B cell (primary cell): ENCODE results near the gene GPR18. TPM values are rescaled to one million over a fixed set of nuclear protein-coding genes. Genes with fewer than 3 reads are reported as not detected.

ENCODE experiments used
- ATAC-seq: fragments of 200-7000 bp; cut with Tn5 transposase; one replicate; pipeline ENCODE4 v1.10.0; 2021; ENCODE audit warnings: low read depth, mild to moderate bottlenecking, moderate number of reproducible peaks, moderate library complexity
- CTCF ChIA-PET: fragments of 350-600 bp; sonication (Branson Sonifier 250); formaldehyde crosslinking; loops from one replicate; lab custom pipeline; 2021; ENCODE audit warnings: antibody characterized with exemption, inconsistent platforms; lab: Charles Lee
- POLR2A ChIA-PET: fragments of 350-600 bp; sonication (Branson Sonifier 250); formaldehyde crosslinking; loops from one replicate; lab custom pipeline; 2021; ENCODE audit warnings: antibody characterized with exemption; lab: Charles Lee
- DNase-seq: peaks from one replicate; pipeline ENCODE4 v3.0.0; 2013
- H2AFZ ChIP-seq: 2 replicates; pipeline ENCODE4 v1.6.1; 2012; ENCODE audit warnings: mild to moderate bottlenecking, low read depth, low read length; ENCODE audit not compliant: insufficient read depth, poor library complexity, severe bottlenecking
- H3K27ac ChIP-seq, 2 donors: 1 replicate in 1 of 2; 2 replicates in 1 of 2; pipeline ENCODE4 v1.5.1; 2012 to 2013; ENCODE audit warnings: low read length in 2 of 2, mild to moderate bottlenecking in 2 of 2, moderate library complexity in 1 of 2
- H3K27me3 ChIP-seq, 4 experiments: fragments of 200-600 bp in 1 of 4; sonication (generic) in 1 of 4; replicated peaks in 1 of 4; 1 replicate in 2 of 4; 2 replicates in 2 of 4; pipeline versions ENCODE4 v1.6.1 to v1.7.0; 2013 to 2016; ENCODE audit warnings: low read length in 3 of 4, mild to moderate bottlenecking in 2 of 4, mixed read lengths in 1 of 4, moderate library complexity in 1 of 4; ENCODE audit not compliant: insufficient read depth in 4 of 4, control insufficient read depth in 3 of 4; ENCODE audit errors: control extremely low read depth in 1 of 4
- H3K36me3 ChIP-seq, 2 experiments: replicated peaks in 1 of 2; 1 replicate in 1 of 2; 2 replicates in 1 of 2; pipeline versions ENCODE4 v1.6.1 to v1.7.1; 2013; ENCODE audit warnings: low read length in 1 of 2; ENCODE audit not compliant: insufficient read depth in 2 of 2, control insufficient read depth in 1 of 2; ENCODE audit errors: control extremely low read depth in 1 of 2, extremely low read depth in 1 of 2
- H3K4me1 ChIP-seq, 2 donors: fragments of 200-600 bp in 1 of 2; sonication (generic) in 1 of 2; 1 replicate in 1 of 2; 2 replicates in 1 of 2; pipeline versions ENCODE4 v1.5.1 to v1.6.1; 2013 to 2017; ENCODE audit warnings: low read length in 2 of 2; ENCODE audit not compliant: control insufficient read depth in 2 of 2, insufficient read depth in 2 of 2
- H3K4me2 ChIP-seq: replicated peaks from 2 replicates; pipeline ENCODE3; 2012; ENCODE audit warnings: mild to moderate bottlenecking, low read depth, low read length; ENCODE audit not compliant: poor library complexity, severe bottlenecking
- H3K4me3 ChIP-seq, 5 experiments: fragments of 200-600 bp in 1 of 5; sonication (generic) in 1 of 5; 1 replicate in 3 of 5; 2 replicates in 2 of 5; pipeline versions ENCODE4 v1.5.1 to v1.7.0; 2011 to 2016; ENCODE audit warnings: low read length in 4 of 5, mild to moderate bottlenecking in 4 of 5, low read depth in 2 of 5, control low read depth in 1 of 5, moderate library complexity in 1 of 5; ENCODE audit not compliant: insufficient read depth in 1 of 5; ENCODE audit errors: control extremely low read depth in 1 of 5, extremely low read depth in 1 of 5
- H3K79me2 ChIP-seq: fragments of 200-600 bp; sonication (generic); one replicate; pipeline ENCODE4 v1.6.0; 2016; ENCODE audit warnings: low read length; ENCODE audit not compliant: control insufficient read depth, insufficient read depth
- H3K9ac ChIP-seq: fragments of 200-600 bp; sonication (generic); 2 replicates; pipeline ENCODE4 v1.6.1; 2017; ENCODE audit warnings: mild to moderate bottlenecking, low read length, moderate library complexity
- H3K9me3 ChIP-seq, 3 donors: one replicate each; pipeline versions ENCODE4 v1.6.1 to v1.7.1; 2013; ENCODE audit warnings: low read length in 2 of 3; ENCODE audit not compliant: control insufficient read depth in 2 of 3, insufficient read depth in 1 of 3; ENCODE audit errors: control extremely low read depth in 1 of 3
- H4K20me1 ChIP-seq: 2 replicates; pipeline ENCODE4 v1.6.0; 2012; ENCODE audit warnings: mild to moderate bottlenecking, low read length; ENCODE audit not compliant: insufficient read depth, control insufficient read depth, poor library complexity, severe bottlenecking
- H3K27ac Mint-ChIP-seq: one replicate; pipeline ENCODE4 v1.8.0; 2021; ENCODE audit warnings: mixed read lengths
- H3K27me3 Mint-ChIP-seq: one replicate; pipeline ENCODE4 v1.8.0; 2021; ENCODE audit warnings: mixed read lengths
- H3K4me1 Mint-ChIP-seq: one replicate; pipeline ENCODE4 v1.8.0; 2021; ENCODE audit warnings: mixed read lengths
- H3K4me3 Mint-ChIP-seq: one replicate; pipeline ENCODE4 v1.8.0; 2021; ENCODE audit warnings: mixed read lengths
- H3K9me3 Mint-ChIP-seq: one replicate; pipeline ENCODE4 v1.8.0; 2022; ENCODE audit warnings: mixed read lengths; ENCODE audit not compliant: insufficient read depth
- EZH2 ChIP-seq: IDR thresholded peaks from 2 replicates; pipeline ENCODE4 v1.6.1; 2012; ENCODE audit warnings: borderline replicate concordance, low read depth, mild to moderate bottlenecking, moderate library complexity, low read length; ENCODE audit not compliant: insufficient read depth, poor library complexity, severe bottlenecking
- WGBS: methylation state at CpG from one replicate; pipeline ENCODE4 v1.1.5; 2013; ENCODE audit warnings: missing lambda C conversion rate; ENCODE audit not compliant: insufficient coverage; 5-methylcytosine and 5-hydroxymethylcytosine counted together
- intact Hi-C: fragments of 100-400 bp; cut with micrococcal nuclease; formaldehyde crosslinking; loops from one replicate; pipeline ENCODE4 v1.10.0; 2022
- polyA plus RNA-seq: library from polyadenylated mRNA; depleted of rRNA; stranded (reverse); fragments of >200 nt; gene quantifications from 2 replicates; pipeline ENCODE4 v1.2.3, GENCODE V29; 2012
- total RNA-seq, 2 donors: library from RNA; stranded (reverse); fragments of 120-200 nt in 1 of 2; gene quantifications; 1 replicate in 1 of 2; 2 replicates in 1 of 2; pipeline versions ENCODE4 v1.2.3 to v1.2.4, GENCODE V29; 2013 to 2022
- TF ChIP-seq, protein P1 (sequence below): fragments of 200-600 bp; IDR thresholded peaks from one replicate; pipeline ENCODE4 v1.8.0; 2022; ENCODE audit warnings: antibody characterized with exemption, mild to moderate bottlenecking

The GPR18 gene
- total and polyA plus RNA-seq, 2 donors (not counting 1 experiment from before 2014, with no cell fraction given) = 19.1 to 54.8 TPM

DNA sequence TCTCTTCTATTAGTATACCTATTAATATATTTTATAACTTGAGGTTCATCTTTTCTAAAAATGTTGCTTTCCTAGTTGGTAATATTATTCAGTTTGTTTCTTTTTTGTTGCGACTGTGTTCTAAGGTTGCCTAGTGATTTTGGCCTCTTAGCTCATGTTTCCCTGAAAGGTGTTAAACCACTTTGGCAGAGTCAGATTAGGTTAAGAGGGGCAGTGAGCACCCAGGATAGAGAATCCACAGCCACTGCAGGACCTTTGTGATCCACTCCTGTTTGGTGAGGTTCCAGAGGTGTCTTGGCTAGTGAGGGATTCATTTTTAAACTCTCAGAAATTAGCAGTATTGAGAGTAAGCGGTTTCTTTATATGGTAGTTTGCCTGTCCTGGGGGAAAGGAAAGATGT, 14.9 kb upstream of the GPR18 start:
- POLR2A ChIA-PET = no interaction called here
- peak overlapping the region; percentile 66 for H3K27ac Mint-ChIP-seq

DNA sequence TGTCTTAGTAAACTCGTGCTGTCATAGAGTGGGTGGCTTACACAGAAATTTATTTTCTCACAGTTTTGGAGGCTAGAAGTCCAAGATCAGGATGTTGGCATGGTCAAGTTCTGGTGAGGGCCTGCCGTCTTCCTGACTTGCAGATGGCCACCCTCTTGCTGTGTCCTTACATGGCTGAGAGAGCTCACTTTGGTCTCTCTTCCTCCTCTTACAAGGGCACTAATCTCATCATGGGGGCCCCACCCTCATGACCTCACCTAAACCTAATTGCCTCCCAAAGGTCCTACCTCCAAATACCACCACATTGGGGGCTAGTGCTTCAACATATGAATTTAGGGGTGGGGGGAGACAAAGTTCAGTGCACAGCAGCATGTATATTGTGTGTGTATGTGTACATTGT, 14.3 kb upstream of the GPR18 start:
- H3K4me2 ChIP-seq = no peak overlapping the region

More for the DNA sequence above, 14.9 kb upstream of the GPR18 start:
- 100% methylated on average over 2 of the region's 2 CpGs for WGBS
- H3K27me3 Mint-ChIP-seq = no peaks in the 10 kb centered on the region
- Histone ChIP-seq H3K4me1 (peaks cover 59 to 72% of the 10 kb centered on the region in 2 donors), H3K9me3 (peaks cover 0 to 13% (median 5%) of the 10 kb centered on the region in 3 donors), H3K36me3 (peaks cover 0 to 29% of the 10 kb centered on the region in 2 experiments), H3K27me3 (no peaks in the 10 kb centered on the region), H4K20me1 (no peaks in the 10 kb centered on the region), H3K9ac (no peak overlapping the region), H3K4me2 (no peak overlapping the region), H3K79me2 (peaks cover 79% of the 10 kb centered on the region), H3K27ac (peak overlapping the region in 1 of 2 donors; percentile 73), H2AFZ (no peak overlapping the region), H3K4me3 (no peak overlapping the region)
- H3K4me3 Mint-ChIP-seq = no peak overlapping the region
- intact Hi-C loops = loop anchor here (5.0 kb wide), 1 partner anchor 964 kb away; no protein-coding TSS in a partner anchor
- no peak for DNase-seq
- no peaks in the 10 kb centered on the region for H3K9me3 Mint-ChIP-seq
- TF ChIP-seq, protein P1, sequence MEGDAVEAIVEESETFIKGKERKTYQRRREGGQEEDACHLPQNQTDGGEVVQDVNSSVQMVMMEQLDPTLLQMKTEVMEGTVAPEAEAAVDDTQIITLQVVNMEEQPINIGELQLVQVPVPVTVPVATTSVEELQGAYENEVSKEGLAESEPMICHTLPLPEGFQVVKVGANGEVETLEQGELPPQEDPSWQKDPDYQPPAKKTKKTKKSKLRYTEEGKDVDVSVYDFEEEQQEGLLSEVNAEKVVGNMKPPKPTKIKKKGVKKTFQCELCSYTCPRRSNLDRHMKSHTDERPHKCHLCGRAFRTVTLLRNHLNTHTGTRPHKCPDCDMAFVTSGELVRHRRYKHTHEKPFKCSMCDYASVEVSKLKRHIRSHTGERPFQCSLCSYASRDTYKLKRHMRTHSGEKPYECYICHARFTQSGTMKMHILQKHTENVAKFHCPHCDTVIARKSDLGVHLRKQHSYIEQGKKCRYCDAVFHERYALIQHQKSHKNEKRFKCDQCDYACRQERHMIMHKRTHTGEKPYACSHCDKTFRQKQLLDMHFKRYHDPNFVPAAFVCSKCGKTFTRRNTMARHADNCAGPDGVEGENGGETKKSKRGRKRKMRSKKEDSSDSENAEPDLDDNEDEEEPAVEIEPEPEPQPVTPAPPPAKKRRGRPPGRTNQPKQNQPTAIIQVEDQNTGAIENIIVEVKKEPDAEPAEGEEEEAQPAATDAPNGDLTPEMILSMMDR = no peak
- no peak for TF ChIP-seq EZH2
- peaks cover 77% of the 10 kb centered on the region for H3K4me1 Mint-ChIP-seq
- CTCF ChIA-PET = interaction anchor here (0.6 to 17.1 kb wide), 7 partner anchors 7 to 166 kb away, joined by 3 to 661 read pairs (median 164); no protein-coding TSS in a partner anchor
- no peak for ATAC-seq

More for the DNA sequence above, 14.3 kb upstream of the GPR18 start:
- Histone ChIP-seq H3K9ac (no peak overlapping the region), H3K4me1 (peaks cover 53 to 65% of the 10 kb centered on the region in 2 donors), H4K20me1 (no peaks in the 10 kb centered on the region), H3K36me3 (peaks cover 0 to 32% of the 10 kb centered on the region in 2 experiments), H3K9me3 (peaks cover 0 to 13% (median 5%) of the 10 kb centered on the region in 3 donors), H3K4me3 (no peak overlapping the region), H3K27ac (peak overlapping the region; percentile 69 to 89), H3K79me2 (peaks cover 79% of the 10 kb centered on the region), H2AFZ (no peak overlapping the region), H3K27me3 (no peaks in the 10 kb centered on the region)
- intact Hi-C loops = loop anchor here (5.0 kb wide), 1 partner anchor 965 kb away; no protein-coding TSS in a partner anchor
- ChIA-PET POLR2A (interaction anchor here (1.1 kb wide), 1 partner anchor 102 kb away, joined by 5 read pairs; no protein-coding TSS in a partner anchor), CTCF (interaction anchor here (0.6 to 17.1 kb wide), 11 partner anchors 8 to 183 kb away, joined by 3 to 661 read pairs (median 164); partner anchors contain the start of genes GPR183 and UBAC2)
- WGBS = 100% methylated on average over 2 of the region's 2 CpGs
- peaks cover 71% of the 10 kb centered on the region for H3K4me1 Mint-ChIP-seq
- no peaks in the 10 kb centered on the region for H3K27me3 Mint-ChIP-seq
- no peak for TF ChIP-seq EZH2
- TF ChIP-seq, protein P1 = no peak
- ATAC-seq = no peak
- no peak for DNase-seq
- H3K27ac Mint-ChIP-seq = peak overlapping the region; percentile 92
- peak overlapping the region; percentile 23 for H3K4me3 Mint-ChIP-seq
- no peaks in the 10 kb centered on the region for H3K9me3 Mint-ChIP-seq
